GM12878 (cell line): ENCODE data around the gene HUS1B. TPM values are rescaled to one million over a fixed set of nuclear protein-coding genes. Genes with fewer than 3 reads are reported as not detected.

Source experiments
- ATAC-seq: fragments of 200-7000 bp; cut with Tn5 transposase; 3 replicates; pipeline ENCODE4 v1.9.1; 2020; ENCODE audit warnings: mild to moderate bottlenecking, moderate library complexity
- BruUV-seq: library from RNA; stranded (reverse); fragments of 400-500 nt; replicated peaks from 2 replicates; lab custom pipeline; 2021; lab: Mats Ljungman, UMichigan
- CTCF ChIA-PET: fragments of 300-600 bp; sonication (Branson Sonifier 250); formaldehyde crosslinking; extraction: SDS; loops from one replicate; lab custom pipeline; 2021; ENCODE audit warnings: inconsistent platforms; lab: Yijun Ruan, JAX
- POLR2A ChIA-PET: fragments of 350-600 bp; formaldehyde crosslinking; extraction: SDS; loops from one replicate; lab custom pipeline; 2021; ENCODE audit warnings: inconsistent platforms; lab: Charles Lee
- RAD21 ChIA-PET: fragments of 300-600 bp; sonication (Branson Sonifier 250); formaldehyde crosslinking; loops from one replicate; lab custom pipeline; 2023; ENCODE audit warnings: antibody characterized with exemption; ENCODE audit not compliant: unreplicated experiment; lab: Charles Lee
- SMC1A ChIA-PET: fragments of 300-600 bp; sonication (Branson Sonifier 250); formaldehyde crosslinking; loops from one replicate; lab custom pipeline; 2023; ENCODE audit not compliant: unreplicated experiment, uncharacterized antibody; lab: Charles Lee
- DNase-seq: peaks from one replicate; pipeline ENCODE4 v3.0.0-alpha.2; 2011; ENCODE audit warnings: low read depth, low spot score
- FAIRE-seq: peaks from 3 replicates; lab custom pipeline; 2011; peaks lifted over from hg19 to GRCh38; lab: Jason Lieb, UNC
- H2AFZ ChIP-seq: 2 replicates; pipeline ENCODE4 v1.6.0; 2011; ENCODE audit warnings: low read depth, low read length, control low read depth; ENCODE audit not compliant: control insufficient read depth
- H3K27ac ChIP-seq: 2 replicates; pipeline ENCODE4 v1.5.1; 2011; ENCODE audit warnings: control low read depth; ENCODE audit not compliant: control insufficient read depth, insufficient read depth
- H3K27me3 ChIP-seq, 2 experiments: replicated peaks in 1 of 2; 2 replicates each; pipeline versions ENCODE4 v1.6.0 to v1.6.1; 2011; ENCODE audit warnings: low read length in 1 of 2; ENCODE audit not compliant: control insufficient read depth in 2 of 2, insufficient read depth in 2 of 2
- H3K36me3 ChIP-seq, 2 experiments: 2 replicates each; pipeline ENCODE4 v1.5.1; 2011; ENCODE audit warnings: low read length in 1 of 2; ENCODE audit not compliant: control insufficient read depth in 2 of 2, insufficient read depth in 2 of 2
- H3K4me1 ChIP-seq: 2 replicates; pipeline ENCODE4 v1.6.1; 2011; ENCODE audit warnings: mild to moderate bottlenecking, low read length, moderate library complexity, mixed read lengths; ENCODE audit not compliant: control insufficient read depth, insufficient read depth
- H3K4me2 ChIP-seq: 2 replicates; pipeline ENCODE4 v1.6.0; 2011; ENCODE audit warnings: control low read depth; ENCODE audit not compliant: control insufficient read depth, insufficient read depth
- H3K4me3 ChIP-seq: fragments of 200-600 bp; sonication (generic); 2 replicates; pipeline ENCODE4 v1.5.1; 2016
- H3K79me2 ChIP-seq: 2 replicates; pipeline ENCODE4 v1.6.0; 2011; ENCODE audit warnings: low read length; ENCODE audit not compliant: control insufficient read depth, insufficient read depth
- H3K9ac ChIP-seq: 2 replicates; pipeline ENCODE4 v1.8.0; 2011; ENCODE audit warnings: low read length, control low read depth, mixed read lengths; ENCODE audit not compliant: control insufficient read depth, insufficient read depth
- H3K9me3 ChIP-seq: replicated peaks from 3 replicates; pipeline ENCODE4 v1.5.1; 2011; ENCODE audit warnings: mild to moderate bottlenecking, low read length; ENCODE audit not compliant: control insufficient read depth, insufficient read depth
- H4K20me1 ChIP-seq: 2 replicates; pipeline ENCODE4 v1.6.0; 2011; ENCODE audit not compliant: control insufficient read depth, insufficient read depth
- BRCA1 ChIP-seq: IDR thresholded peaks from 2 replicates; pipeline ENCODE4 v1.6.1; 2011; ENCODE audit warnings: low read depth, low read length, improper control_type of control experiment
- CREM ChIP-seq: IDR thresholded peaks from 2 replicates; pipeline ENCODE4 v1.6.1; 2014; ENCODE audit warnings: antibody characterized with exemption, low read depth
- FOXM1 ChIP-seq: IDR thresholded peaks from 2 replicates; pipeline ENCODE4 v1.6.1; 2012; ENCODE audit warnings: low read depth, mild to moderate bottlenecking, inconsistent platforms, low read length, moderate library complexity
- GABPA ChIP-seq: IDR thresholded peaks from 2 replicates; pipeline ENCODE4 v1.6.1; 2014; ENCODE audit warnings: antibody characterized with exemption, low read depth, mild to moderate bottlenecking, inconsistent platforms
- HDAC6 ChIP-seq: fragments of 200-600 bp; sonication (generic); IDR thresholded peaks from one replicate; pipeline ENCODE4 v1.8.0; 2017; ENCODE audit warnings: antibody characterized with exemption; ENCODE audit not compliant: unreplicated experiment
- JUNB ChIP-seq: IDR thresholded peaks from 2 replicates; pipeline ENCODE4 v1.6.1; 2016; ENCODE audit warnings: antibody characterized with exemption, mild to moderate bottlenecking
- KAT2A ChIP-seq: conservative IDR thresholded peaks from 2 replicates; pipeline ENCODE4 v1.6.1; 2011; ENCODE audit warnings: low read depth, low read length; ENCODE audit not compliant: control insufficient read depth
- MEF2A ChIP-seq: IDR thresholded peaks from 2 replicates; pipeline ENCODE4 v1.6.1; 2011; ENCODE audit warnings: low read depth, mild to moderate bottlenecking, low read length, moderate library complexity; ENCODE audit not compliant: insufficient read depth
- NBN ChIP-seq: fragments of 450-650 bp; IDR thresholded peaks from 2 replicates; pipeline ENCODE4 v1.6.1; 2016
- NFYA ChIP-seq: IDR thresholded peaks from 2 replicates; pipeline ENCODE4 v1.6.1; 2011; ENCODE audit warnings: low read depth, mild to moderate bottlenecking, low read length, improper control_type of control experiment, borderline replicate concordance
- POU2F2 ChIP-seq: IDR thresholded peaks from 3 replicates; pipeline ENCODE4 v1.6.1; 2011; ENCODE audit warnings: low read depth, mild to moderate bottlenecking, low read length, borderline replicate concordance
- RAD21 ChIP-seq: IDR thresholded peaks from 2 replicates; pipeline ENCODE4 v1.6.1; 2011; ENCODE audit warnings: mild to moderate bottlenecking, low read depth, low read length, moderate library complexity; ENCODE audit not compliant: insufficient read depth
- RELA ChIP-seq: fragments of 450-650 bp; IDR thresholded peaks from 2 replicates; pipeline ENCODE4 v1.8.0; 2014; ENCODE audit warnings: borderline replicate concordance; ENCODE audit not compliant: partially characterized antibody
- SPI1 ChIP-seq: IDR thresholded peaks from 2 replicates; pipeline ENCODE4 v1.6.1; 2011; ENCODE audit warnings: low read depth, mild to moderate bottlenecking, low read length, moderate library complexity, borderline replicate concordance; ENCODE audit not compliant: insufficient read depth
- ZNF207 ChIP-seq: fragments of 450-650 bp; IDR thresholded peaks from 2 replicates; pipeline ENCODE4 v1.6.1; 2014; ENCODE audit warnings: antibody characterized with exemption, mild to moderate bottlenecking, borderline replicate concordance
- ZNF687 ChIP-seq: fragments of 450-650 bp; IDR thresholded peaks from 2 replicates; pipeline ENCODE4 v1.6.1; 2017; ENCODE audit warnings: mild to moderate bottlenecking, moderate library complexity
- WGBS: methylation state at CpG from one replicate; pipeline ENCODE4 v1.1.6; 2016; ENCODE audit warnings: low lambda C conversion rate; ENCODE audit not compliant: insufficient replicate concordance, insufficient coverage; ENCODE audit errors: missing lambda C conversion rate; 5-methylcytosine and 5-hydroxymethylcytosine counted together
- in situ Hi-C: fragments of 300-500 bp; cut with MboI; formaldehyde crosslinking; loops from 9 replicates; pipeline ENCODE4 v1.14.3; 2018; ENCODE audit warnings: mixed read lengths
- intact Hi-C: fragments of 100-400 bp; cut with micrococcal nuclease; formaldehyde crosslinking; loops from one replicate; pipeline ENCODE4 v1.14.2; 2022; ENCODE audit not compliant: unreplicated experiment
- polyA plus RNA-seq, 11 experiments: library from polyadenylated mRNA; depleted of rRNA in 4 of 11; unstranded in 6 of 11; stranded (reverse) in 5 of 11; fragments of >200 nt; fragmentation: Nextera tagmentation in 4 of 11; fragmentation: Illumina TruSeq in 1 of 11; extraction: Ambion mirVana in 4 of 11; extraction: Trizol in 1 of 11; gene quantifications; 1 replicate in 1 of 11; 2 replicates in 10 of 11; pipeline versions ENCODE4 v1.2.1 to v1.2.3, GENCODE V29; 2011 to 2016; ENCODE audit warnings: inconsistent platforms in 2 of 11, missing spikeins in 2 of 11, low read depth in 1 of 11
- total RNA-seq, 4 experiments: library from RNA; depleted of rRNA in 3 of 4; stranded (reverse); fragments of >200 nt in 3 of 4; fragmentation: Illumina TruSeq in 1 of 4; extraction: Trizol in 1 of 4; gene quantifications; 2 replicates each; pipeline versions ENCODE4 v1.2.1 to v1.2.3, GENCODE V29; 2013 to 2021
- TF ChIP-seq, protein P1 (sequence below): IDR thresholded peaks from 2 replicates; pipeline ENCODE4 v1.6.1; 2012; ENCODE audit warnings: mild to moderate bottlenecking, low read depth, low read length

The HUS1B gene
- total and polyA plus RNA-seq, 10 of the 15 experiments (the other 5 are each of a cell fraction or from before 2014, with no cell fraction given): 0.11 to 1.3 (median 0.68) TPM; not detected in 3

GRCh38 chr6:701215-701614, 44.3 kb upstream of the HUS1B start:
- Histone ChIP-seq H2AFZ (no peak overlapping the region), H3K9ac (no peak overlapping the region), H3K79me2 (no peaks in the 10 kb centered on the region), H3K4me1 (no peaks in the 10 kb centered on the region), H3K36me3 (no peaks in the 10 kb centered on the region), H3K27ac (no peak overlapping the region), H3K4me3 (no peak overlapping the region), H4K20me1 (no peaks in the 10 kb centered on the region), H3K27me3 (no peaks in the 10 kb centered on the region; a peak in 2 of 4 replicates), H3K9me3 (no peaks in the 10 kb centered on the region), H3K4me2 (no peak overlapping the region)
- 43% methylated on average over 4 of the region's 4 CpGs for WGBS
- SMC1A ChIA-PET: interaction anchor here (0.7 to 1.9 kb wide), 2 partner anchors 8 to 18 kb away, joined by 3 to 6 read pairs; partner anchors contain the start of gene EXOC2
- no peak for DNase-seq
- RAD21 ChIA-PET: no interaction called here
- no peak for ATAC-seq
- no peak for FAIRE-seq
- no TSS peak for BruUV-seq
- TF ChIP-seq CREM (no peak), BRCA1 (no peak), RELA (no peak), FOXM1 (no peak), ZNF207 (no peak), NFYA (no peak), NBN (no peak), GABPA (no peak), KAT2A (no peak), MEF2A (no peak), JUNB (no peak), ZNF687 (no peak), RAD21 (no peak), HDAC6 (no peak), SPI1 (no peak), POU2F2 (no peak)
- TF ChIP-seq, protein P1, sequence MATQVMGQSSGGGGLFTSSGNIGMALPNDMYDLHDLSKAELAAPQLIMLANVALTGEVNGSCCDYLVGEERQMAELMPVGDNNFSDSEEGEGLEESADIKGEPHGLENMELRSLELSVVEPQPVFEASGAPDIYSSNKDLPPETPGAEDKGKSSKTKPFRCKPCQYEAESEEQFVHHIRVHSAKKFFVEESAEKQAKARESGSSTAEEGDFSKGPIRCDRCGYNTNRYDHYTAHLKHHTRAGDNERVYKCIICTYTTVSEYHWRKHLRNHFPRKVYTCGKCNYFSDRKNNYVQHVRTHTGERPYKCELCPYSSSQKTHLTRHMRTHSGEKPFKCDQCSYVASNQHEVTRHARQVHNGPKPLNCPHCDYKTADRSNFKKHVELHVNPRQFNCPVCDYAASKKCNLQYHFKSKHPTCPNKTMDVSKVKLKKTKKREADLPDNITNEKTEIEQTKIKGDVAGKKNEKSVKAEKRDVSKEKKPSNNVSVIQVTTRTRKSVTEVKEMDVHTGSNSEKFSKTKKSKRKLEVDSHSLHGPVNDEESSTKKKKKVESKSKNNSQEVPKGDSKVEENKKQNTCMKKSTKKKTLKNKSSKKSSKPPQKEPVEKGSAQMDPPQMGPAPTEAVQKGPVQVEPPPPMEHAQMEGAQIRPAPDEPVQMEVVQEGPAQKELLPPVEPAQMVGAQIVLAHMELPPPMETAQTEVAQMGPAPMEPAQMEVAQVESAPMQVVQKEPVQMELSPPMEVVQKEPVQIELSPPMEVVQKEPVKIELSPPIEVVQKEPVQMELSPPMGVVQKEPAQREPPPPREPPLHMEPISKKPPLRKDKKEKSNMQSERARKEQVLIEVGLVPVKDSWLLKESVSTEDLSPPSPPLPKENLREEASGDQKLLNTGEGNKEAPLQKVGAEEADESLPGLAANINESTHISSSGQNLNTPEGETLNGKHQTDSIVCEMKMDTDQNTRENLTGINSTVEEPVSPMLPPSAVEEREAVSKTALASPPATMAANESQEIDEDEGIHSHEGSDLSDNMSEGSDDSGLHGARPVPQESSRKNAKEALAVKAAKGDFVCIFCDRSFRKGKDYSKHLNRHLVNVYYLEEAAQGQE: no peak
- in situ Hi-C loops (no loop called here), intact Hi-C loops (no loop called here)
- CTCF ChIA-PET: interaction anchor here (0.8 to 1.2 kb wide), 2 partner anchors 8 to 21 kb away, joined by 3 read pairs; no protein-coding TSS in a partner anchor
- POLR2A ChIA-PET: no interaction called here
